ENCODE data around the gene CKS2.

Gene CKS2

DNA sequence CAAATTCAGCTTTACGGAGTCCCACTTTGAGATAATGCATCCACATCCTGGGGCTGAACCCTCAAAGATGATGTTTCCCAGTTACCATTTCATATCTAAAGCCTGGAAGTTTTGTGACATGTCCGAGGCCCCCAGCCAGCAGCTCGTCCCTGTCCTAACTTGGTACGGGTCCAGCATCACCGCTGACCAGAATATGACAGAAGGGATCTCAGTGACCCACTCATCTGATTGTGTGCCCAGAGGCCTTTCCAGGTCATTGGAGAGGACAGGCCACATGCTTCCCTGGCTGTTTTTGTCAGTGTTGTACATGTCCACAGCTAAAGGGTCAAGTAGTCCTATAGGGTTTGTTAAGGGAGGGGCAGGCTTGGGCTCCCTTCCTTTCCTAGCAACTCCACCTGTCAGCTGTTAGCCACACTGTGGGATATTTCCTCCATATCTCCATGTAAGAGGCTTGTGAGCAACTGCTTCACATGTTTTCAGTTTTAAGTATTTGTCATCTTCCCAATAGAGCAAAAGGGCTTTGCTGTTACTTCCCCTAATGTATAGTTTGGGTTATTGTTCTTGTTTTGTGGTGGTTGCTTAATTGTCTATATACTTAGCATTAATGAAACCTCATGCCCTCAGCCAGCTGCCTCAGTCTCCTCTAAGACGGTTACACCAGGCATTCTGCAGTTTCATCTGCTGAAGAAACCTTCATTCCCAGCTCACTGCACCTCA, 40.7 kb downstream of the CKS2 start:
- ATAC-seq = no peak
- TF ChIP-seq OSR1 (CRISPR knock-in tag; IDR thresholded peaks at IDR 0.05) (no peak), BACH2 (CRISPR knock-in tag; IDR thresholded peaks at IDR 0.05; ENCODE audit: borderline replicate concordance) (no peak), ZFP3 (CRISPR knock-in tag; IDR thresholded peaks at IDR 0.05) (no peak), ZNF565 (CRISPR knock-in tag; conservative IDR thresholded peaks at IDR 0.05; ENCODE audit: low read depth) (no peak), ARNTL (CRISPR knock-in tag; IDR thresholded peaks at IDR 0.05; ENCODE audit: borderline replicate concordance, low read depth) (no peak), ESRRG (CRISPR knock-in tag; IDR thresholded peaks at IDR 0.05) (no peak), ZC3H10 (CRISPR knock-in tag; IDR thresholded peaks at IDR 0.05) (no peak), RARB (CRISPR knock-in tag; IDR thresholded peaks at IDR 0.05) (no peak), ZNF70 (CRISPR knock-in tag; IDR thresholded peaks at IDR 0.05) (no peak)
- TF ChIP-seq, protein P1, sequence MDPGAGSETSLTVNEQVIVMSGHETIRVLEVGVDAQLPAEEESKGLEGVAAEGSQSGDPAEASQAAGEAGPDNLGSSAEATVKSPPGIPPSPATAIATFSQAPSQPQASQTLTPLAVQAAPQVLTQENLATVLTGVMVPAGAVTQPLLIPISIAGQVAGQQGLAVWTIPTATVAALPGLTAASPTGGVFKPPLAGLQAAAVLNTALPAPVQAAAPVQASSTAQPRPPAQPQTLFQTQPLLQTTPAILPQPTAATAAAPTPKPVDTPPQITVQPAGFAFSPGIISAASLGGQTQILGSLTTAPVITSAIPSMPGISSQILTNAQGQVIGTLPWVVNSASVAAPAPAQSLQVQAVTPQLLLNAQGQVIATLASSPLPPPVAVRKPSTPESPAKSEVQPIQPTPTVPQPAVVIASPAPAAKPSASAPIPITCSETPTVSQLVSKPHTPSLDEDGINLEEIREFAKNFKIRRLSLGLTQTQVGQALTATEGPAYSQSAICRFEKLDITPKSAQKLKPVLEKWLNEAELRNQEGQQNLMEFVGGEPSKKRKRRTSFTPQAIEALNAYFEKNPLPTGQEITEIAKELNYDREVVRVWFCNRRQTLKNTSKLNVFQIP (CRISPR knock-in tag; IDR thresholded peaks at IDR 0.05; ENCODE audit: borderline replicate concordance, low read depth) = no peak
- TF ChIP-seq, protein P2, sequence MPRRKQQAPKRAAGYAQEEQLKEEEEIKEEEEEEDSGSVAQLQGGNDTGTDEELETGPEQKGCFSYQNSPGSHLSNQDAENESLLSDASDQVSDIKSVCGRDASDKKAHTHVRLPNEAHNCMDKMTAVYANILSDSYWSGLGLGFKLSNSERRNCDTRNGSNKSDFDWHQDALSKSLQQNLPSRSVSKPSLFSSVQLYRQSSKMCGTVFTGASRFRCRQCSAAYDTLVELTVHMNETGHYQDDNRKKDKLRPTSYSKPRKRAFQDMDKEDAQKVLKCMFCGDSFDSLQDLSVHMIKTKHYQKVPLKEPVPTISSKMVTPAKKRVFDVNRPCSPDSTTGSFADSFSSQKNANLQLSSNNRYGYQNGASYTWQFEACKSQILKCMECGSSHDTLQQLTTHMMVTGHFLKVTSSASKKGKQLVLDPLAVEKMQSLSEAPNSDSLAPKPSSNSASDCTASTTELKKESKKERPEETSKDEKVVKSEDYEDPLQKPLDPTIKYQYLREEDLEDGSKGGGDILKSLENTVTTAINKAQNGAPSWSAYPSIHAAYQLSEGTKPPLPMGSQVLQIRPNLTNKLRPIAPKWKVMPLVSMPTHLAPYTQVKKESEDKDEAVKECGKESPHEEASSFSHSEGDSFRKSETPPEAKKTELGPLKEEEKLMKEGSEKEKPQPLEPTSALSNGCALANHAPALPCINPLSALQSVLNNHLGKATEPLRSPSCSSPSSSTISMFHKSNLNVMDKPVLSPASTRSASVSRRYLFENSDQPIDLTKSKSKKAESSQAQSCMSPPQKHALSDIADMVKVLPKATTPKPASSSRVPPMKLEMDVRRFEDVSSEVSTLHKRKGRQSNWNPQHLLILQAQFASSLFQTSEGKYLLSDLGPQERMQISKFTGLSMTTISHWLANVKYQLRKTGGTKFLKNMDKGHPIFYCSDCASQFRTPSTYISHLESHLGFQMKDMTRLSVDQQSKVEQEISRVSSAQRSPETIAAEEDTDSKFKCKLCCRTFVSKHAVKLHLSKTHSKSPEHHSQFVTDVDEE (CRISPR knock-in tag; IDR thresholded peaks at IDR 0.05) = no peak

DNA sequence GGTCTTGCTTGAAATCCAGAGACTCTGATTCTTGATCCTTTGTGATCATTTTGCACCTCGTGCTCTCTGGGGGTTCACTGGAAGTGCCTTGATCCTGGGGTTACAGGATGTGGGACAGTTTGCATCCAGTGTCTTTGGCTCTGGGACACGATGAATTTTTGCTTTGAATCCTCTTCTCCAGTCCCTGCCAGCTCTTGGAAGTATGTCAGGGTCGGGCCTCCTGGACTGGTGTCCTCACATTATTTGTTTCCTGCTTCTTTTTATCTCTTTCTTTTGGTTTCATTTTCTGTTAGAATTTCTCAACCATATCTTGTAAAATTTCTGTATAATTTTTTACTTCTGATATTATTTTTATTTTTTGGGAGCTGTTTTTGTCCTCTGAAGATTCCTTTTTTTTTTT, 41.5 kb downstream of the CKS2 start:
- no peak for ATAC-seq
- no peak for TF ChIP-seq ZNF565 (CRISPR knock-in tag; conservative IDR thresholded peaks at IDR 0.05; ENCODE audit: low read depth)
- no peak for TF ChIP-seq SNAI2 (CRISPR knock-in tag; IDR thresholded peaks at IDR 0.05)
- TF ChIP-seq TCF4 (CRISPR knock-in tag; IDR thresholded peaks at IDR 0.05; ENCODE audit: borderline replicate concordance) = no peak
- no peak for TF ChIP-seq CSDC2 (CRISPR knock-in tag; IDR thresholded peaks at IDR 0.05)
- TF ChIP-seq, protein P3, sequence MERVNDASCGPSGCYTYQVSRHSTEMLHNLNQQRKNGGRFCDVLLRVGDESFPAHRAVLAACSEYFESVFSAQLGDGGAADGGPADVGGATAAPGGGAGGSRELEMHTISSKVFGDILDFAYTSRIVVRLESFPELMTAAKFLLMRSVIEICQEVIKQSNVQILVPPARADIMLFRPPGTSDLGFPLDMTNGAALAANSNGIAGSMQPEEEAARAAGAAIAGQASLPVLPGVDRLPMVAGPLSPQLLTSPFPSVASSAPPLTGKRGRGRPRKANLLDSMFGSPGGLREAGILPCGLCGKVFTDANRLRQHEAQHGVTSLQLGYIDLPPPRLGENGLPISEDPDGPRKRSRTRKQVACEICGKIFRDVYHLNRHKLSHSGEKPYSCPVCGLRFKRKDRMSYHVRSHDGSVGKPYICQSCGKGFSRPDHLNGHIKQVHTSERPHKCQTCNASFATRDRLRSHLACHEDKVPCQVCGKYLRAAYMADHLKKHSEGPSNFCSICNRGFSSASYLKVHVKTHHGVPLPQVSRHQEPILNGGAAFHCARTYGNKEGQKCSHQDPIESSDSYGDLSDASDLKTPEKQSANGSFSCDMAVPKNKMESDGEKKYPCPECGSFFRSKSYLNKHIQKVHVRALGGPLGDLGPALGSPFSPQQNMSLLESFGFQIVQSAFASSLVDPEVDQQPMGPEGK (CRISPR knock-in tag; IDR thresholded peaks at IDR 0.05; ENCODE audit: borderline replicate concordance) = no peak
- no peak for TF ChIP-seq ZFP3 (CRISPR knock-in tag; IDR thresholded peaks at IDR 0.05)
- TF ChIP-seq, protein P1 (CRISPR knock-in tag; IDR thresholded peaks at IDR 0.05; ENCODE audit: borderline replicate concordance, low read depth) = no peak

DNA sequence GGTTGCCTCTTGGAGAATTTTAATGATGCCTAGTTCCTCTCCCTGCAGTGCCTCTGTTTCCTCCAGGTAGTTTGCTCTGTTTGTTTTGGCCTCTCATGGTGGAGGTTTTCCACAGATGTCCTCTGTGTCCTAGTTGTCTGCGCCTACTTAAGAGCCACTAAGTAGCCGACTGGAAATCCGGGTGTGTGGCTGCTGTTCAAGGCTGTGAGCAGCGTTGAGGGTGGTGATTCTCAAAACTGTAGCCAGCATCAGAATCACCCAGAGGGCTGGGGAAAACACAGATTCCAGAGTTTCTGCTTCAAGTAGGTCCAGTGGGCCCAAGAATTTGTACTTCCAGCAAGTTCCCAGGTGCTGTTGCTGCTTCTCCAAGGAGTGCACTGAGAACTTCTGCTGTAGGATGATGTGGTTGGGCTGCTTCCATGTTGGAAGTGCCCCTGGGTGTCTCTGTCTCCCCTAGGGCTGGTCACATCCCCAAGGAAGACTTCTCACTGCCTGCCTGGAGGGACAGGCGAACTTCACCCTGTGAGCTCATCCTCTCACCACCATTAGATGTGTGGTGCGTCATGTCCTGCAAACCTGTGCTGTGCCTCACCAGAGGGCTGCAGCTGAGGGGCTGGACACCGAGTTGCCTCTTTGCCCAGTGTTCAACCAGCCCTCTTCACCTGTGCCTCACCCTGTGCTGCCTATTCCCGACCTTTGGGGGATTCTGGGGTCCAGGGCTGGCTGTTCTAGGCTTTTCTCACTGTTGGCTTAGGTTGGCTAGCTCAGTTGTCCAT, 42.1 kb downstream of the CKS2 start:
- no peak for ATAC-seq
- TF ChIP-seq PPARA (CRISPR knock-in tag; IDR thresholded peaks at IDR 0.05; ENCODE audit: borderline replicate concordance) (no peak), CSDC2 (CRISPR knock-in tag; IDR thresholded peaks at IDR 0.05) (no peak), ARNTL (CRISPR knock-in tag; IDR thresholded peaks at IDR 0.05; ENCODE audit: borderline replicate concordance, low read depth) (no peak), BACH2 (CRISPR knock-in tag; IDR thresholded peaks at IDR 0.05; ENCODE audit: borderline replicate concordance) (no peak), TOX (CRISPR knock-in tag; IDR thresholded peaks at IDR 0.05; ENCODE audit: borderline replicate concordance) (no peak), ZC3H10 (CRISPR knock-in tag; IDR thresholded peaks at IDR 0.05) (no peak)
- TF ChIP-seq, protein P4, sequence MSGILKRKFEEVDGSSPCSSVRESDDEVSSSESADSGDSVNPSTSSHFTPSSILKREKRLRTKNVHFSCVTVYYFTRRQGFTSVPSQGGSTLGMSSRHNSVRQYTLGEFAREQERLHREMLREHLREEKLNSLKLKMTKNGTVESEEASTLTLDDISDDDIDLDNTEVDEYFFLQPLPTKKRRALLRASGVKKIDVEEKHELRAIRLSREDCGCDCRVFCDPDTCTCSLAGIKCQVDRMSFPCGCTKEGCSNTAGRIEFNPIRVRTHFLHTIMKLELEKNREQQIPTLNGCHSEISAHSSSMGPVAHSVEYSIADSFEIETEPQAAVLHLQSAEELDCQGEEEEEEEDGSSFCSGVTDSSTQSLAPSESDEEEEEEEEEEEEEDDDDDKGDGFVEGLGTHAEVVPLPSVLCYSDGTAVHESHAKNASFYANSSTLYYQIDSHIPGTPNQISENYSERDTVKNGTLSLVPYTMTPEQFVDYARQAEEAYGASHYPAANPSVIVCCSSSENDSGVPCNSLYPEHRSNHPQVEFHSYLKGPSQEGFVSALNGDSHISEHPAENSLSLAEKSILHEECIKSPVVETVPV (CRISPR knock-in tag; IDR thresholded peaks at IDR 0.05) = no peak

Data from SK-N-SH treated with all-trans-retinoic acid at 6 μM for 48 hours (cell line).